Panc1 (cell line): Measurements from ENCODE around the gene PPP2R1B. TPM values are rescaled to one million over a fixed set of nuclear protein-coding genes. Genes with fewer than 3 reads are reported as not detected.

Source experiments
- ATAC-seq: fragments of 200-7000 bp; cut with Tn5 transposase; 2 replicates; pipeline ENCODE4 v1.9.1; 2020; ENCODE audit warnings: mild to moderate bottlenecking, moderate library complexity
- BruUV-seq: library from RNA; stranded (reverse); fragments of 400-500 nt; replicated peaks from 2 replicates; lab custom pipeline; 2021; lab: Mats Ljungman, UMichigan
- CTCF ChIA-PET: fragments of 300-600 bp; sonication (Branson Sonifier 250); formaldehyde crosslinking; loops from one replicate; lab custom pipeline; 2022; ENCODE audit warnings: antibody characterized with exemption; lab: Charles Lee
- POLR2A ChIA-PET: fragments of 300-600 bp; sonication (Branson Sonifier 250); formaldehyde crosslinking; loops from one replicate; lab custom pipeline; 2022; ENCODE audit warnings: antibody characterized with exemption; lab: Charles Lee
- DNase-seq: peaks from one replicate; pipeline ENCODE4 v3.0.0-alpha.2; 2010; ENCODE audit warnings: low read depth, low spot score
- H3K27ac ChIP-seq: 2 replicates; pipeline ENCODE4 v1.5.1; 2011; ENCODE audit warnings: mild to moderate bottlenecking, low read length, inconsistent platforms
- H3K27me3 ChIP-seq: fragments of 200-500 bp; sonication (Bioruptor generic); 2 replicates; pipeline ENCODE4 v1.6.0; 2014; ENCODE audit warnings: low read length, inconsistent platforms; ENCODE audit not compliant: control insufficient read depth, insufficient read depth
- H3K36me3 ChIP-seq: fragments of 200-500 bp; sonication (Bioruptor generic); 2 replicates; pipeline ENCODE4 v1.5.1; 2014; ENCODE audit warnings: inconsistent platforms, mild to moderate bottlenecking, low read length, moderate library complexity; ENCODE audit not compliant: control insufficient read depth, insufficient read depth
- H3K4me1 ChIP-seq: 2 replicates; pipeline ENCODE4 v1.5.1; 2011; ENCODE audit warnings: inconsistent platforms, mild to moderate bottlenecking, low read length, moderate library complexity; ENCODE audit not compliant: control insufficient read depth, insufficient read depth
- H3K4me3 ChIP-seq, 2 experiments: 2 replicates each; pipeline ENCODE4 v1.5.1; 2011 to 2012; ENCODE audit warnings: low read depth in 2 of 2, low read length in 2 of 2, mild to moderate bottlenecking in 2 of 2, inconsistent platforms in 1 of 2, moderate library complexity in 1 of 2
- H3K9me3 ChIP-seq: fragments of 200-500 bp; sonication (Bioruptor generic); 2 replicates; pipeline ENCODE4 v1.5.1; 2014; ENCODE audit warnings: low read depth, mild to moderate bottlenecking, inconsistent platforms, low read length, moderate library complexity; ENCODE audit not compliant: control insufficient read depth, insufficient read depth
- POLR2AphosphoS5 ChIP-seq: IDR thresholded peaks from 2 replicates; pipeline ENCODE4 v1.6.1; 2012; ENCODE audit warnings: mild to moderate bottlenecking, low read depth, low read length, moderate library complexity
- SIN3A ChIP-seq: IDR thresholded peaks from 2 replicates; pipeline ENCODE4 v1.6.1; 2012; ENCODE audit warnings: low read depth, mild to moderate bottlenecking, low read length, moderate library complexity, borderline replicate concordance; ENCODE audit not compliant: insufficient read depth
- TCF7L2 ChIP-seq: IDR thresholded peaks from 2 replicates; pipeline ENCODE4 v1.6.1; 2011; ENCODE audit warnings: mild to moderate bottlenecking, low read depth, low read length, inconsistent platforms
- in situ Hi-C: cut with HindIII; loops from 2 replicates; pipeline ENCODE4 v1.10.0; 2016; ENCODE audit warnings: low sequenced_read_pairs, low pct_unique_long_range_greater_than_20kb
- intact Hi-C: fragments of 100-400 bp; cut with micrococcal nuclease; formaldehyde crosslinking; loops from one replicate; pipeline ENCODE4 v1.10.0; 2022; ENCODE audit not compliant: unreplicated experiment
- total RNA-seq: library from RNA; stranded (reverse); gene quantifications from one replicate; pipeline ENCODE4 v1.2.1, GENCODE V29; 2021; ENCODE audit not compliant: unreplicated experiment
- TF ChIP-seq, protein P1 (sequence below): fragments of 450-650 bp; IDR thresholded peaks from 2 replicates; pipeline ENCODE4 v1.5.1; 2017; ENCODE audit warnings: mild to moderate bottlenecking
- TF ChIP-seq, protein P2 (sequence below), 2 experiments: IDR thresholded peaks; 2 replicates each; pipeline ENCODE4 v1.6.1; 2011 to 2012; ENCODE audit warnings: low read depth in 2 of 2, control low read depth in 1 of 2, low read length in 1 of 2, mild to moderate bottlenecking in 1 of 2, moderate library complexity in 1 of 2; ENCODE audit not compliant: insufficient read depth in 1 of 2

The PPP2R1B gene
- total RNA-seq, 1 experiment from 2014 or later = 57.7 TPM

DNA sequence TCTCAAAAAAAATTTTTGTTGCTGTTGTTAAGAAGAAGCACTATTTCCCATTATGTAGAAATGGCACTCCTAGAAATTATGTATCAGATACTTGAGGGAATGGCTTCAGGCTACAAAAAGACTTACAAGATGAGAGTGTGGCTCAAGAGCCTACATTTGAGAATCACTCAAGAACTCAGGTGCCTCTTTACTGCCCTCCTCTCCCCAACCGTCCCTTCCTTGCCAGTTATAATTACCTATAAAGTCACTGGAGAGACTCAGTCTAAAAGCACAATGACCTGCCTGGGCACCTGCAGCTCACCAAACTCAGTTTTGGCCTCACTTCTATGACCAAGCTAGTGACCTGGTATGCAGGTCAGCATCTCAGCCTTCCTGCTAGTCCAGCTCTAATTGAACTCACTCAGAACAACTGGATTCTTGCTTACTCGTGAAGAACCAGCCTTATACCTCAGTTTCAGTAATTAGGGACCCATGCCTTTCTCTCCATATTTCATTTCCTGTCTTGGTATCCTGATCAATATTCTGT, 41.9 kb upstream of the PPP2R1B start:
- intact Hi-C loops = no loop called here
- H3K4me3 ChIP-seq = no peak overlapping the region
- H3K4me1 ChIP-seq = no peaks in the 10 kb centered on the region
- no peaks in the 10 kb centered on the region for H3K36me3 ChIP-seq
- in situ Hi-C loops = no loop called here
- TF ChIP-seq SIN3A = no peak
- no peaks in the 10 kb centered on the region for H3K9me3 ChIP-seq
- ChIA-PET POLR2A (no interaction called here), CTCF (no interaction called here)
- no peaks in the 10 kb centered on the region for H3K27me3 ChIP-seq
- ATAC-seq = no peak
- no peak overlapping the region for H3K27ac ChIP-seq
- no peak for DNase-seq
- BruUV-seq = no TSS peak

DNA sequence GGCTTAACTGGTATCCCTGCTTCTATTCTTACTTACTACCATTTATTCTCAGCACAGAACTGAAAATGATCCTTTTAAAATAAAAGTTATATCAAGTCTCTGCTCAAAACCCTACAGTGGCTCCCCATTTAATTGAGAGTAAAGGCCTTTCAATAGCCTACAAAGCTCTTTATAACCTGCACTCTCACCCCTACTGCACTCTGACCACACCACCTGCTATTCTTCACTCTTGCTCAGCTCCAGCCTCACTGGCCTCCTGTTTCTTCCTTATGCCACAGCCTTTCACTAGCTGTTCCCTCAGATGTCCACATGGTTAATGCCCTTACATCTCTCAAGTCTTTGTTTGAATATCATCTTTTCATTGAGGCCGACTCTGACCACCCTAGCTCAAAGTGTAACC, 40.9 kb upstream of the PPP2R1B start:
- Histone ChIP-seq H3K4me3 (no peak overlapping the region), H3K27me3 (no peaks in the 10 kb centered on the region), H3K9me3 (no peaks in the 10 kb centered on the region), H3K36me3 (no peaks in the 10 kb centered on the region), H3K4me1 (no peaks in the 10 kb centered on the region), H3K27ac (no peak overlapping the region)
- intact Hi-C loops = no loop called here
- BruUV-seq = no TSS peak
- ATAC-seq (no peak), DNase-seq (no peak)
- ChIA-PET CTCF (no interaction called here), POLR2A (no interaction called here)
- in situ Hi-C loops = no loop called here
- no peak for TF ChIP-seq POLR2AphosphoS5
- TF ChIP-seq, protein P1, sequence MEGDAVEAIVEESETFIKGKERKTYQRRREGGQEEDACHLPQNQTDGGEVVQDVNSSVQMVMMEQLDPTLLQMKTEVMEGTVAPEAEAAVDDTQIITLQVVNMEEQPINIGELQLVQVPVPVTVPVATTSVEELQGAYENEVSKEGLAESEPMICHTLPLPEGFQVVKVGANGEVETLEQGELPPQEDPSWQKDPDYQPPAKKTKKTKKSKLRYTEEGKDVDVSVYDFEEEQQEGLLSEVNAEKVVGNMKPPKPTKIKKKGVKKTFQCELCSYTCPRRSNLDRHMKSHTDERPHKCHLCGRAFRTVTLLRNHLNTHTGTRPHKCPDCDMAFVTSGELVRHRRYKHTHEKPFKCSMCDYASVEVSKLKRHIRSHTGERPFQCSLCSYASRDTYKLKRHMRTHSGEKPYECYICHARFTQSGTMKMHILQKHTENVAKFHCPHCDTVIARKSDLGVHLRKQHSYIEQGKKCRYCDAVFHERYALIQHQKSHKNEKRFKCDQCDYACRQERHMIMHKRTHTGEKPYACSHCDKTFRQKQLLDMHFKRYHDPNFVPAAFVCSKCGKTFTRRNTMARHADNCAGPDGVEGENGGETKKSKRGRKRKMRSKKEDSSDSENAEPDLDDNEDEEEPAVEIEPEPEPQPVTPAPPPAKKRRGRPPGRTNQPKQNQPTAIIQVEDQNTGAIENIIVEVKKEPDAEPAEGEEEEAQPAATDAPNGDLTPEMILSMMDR = no peak
- no peak for TF ChIP-seq SIN3A
- TF ChIP-seq, protein P2, sequence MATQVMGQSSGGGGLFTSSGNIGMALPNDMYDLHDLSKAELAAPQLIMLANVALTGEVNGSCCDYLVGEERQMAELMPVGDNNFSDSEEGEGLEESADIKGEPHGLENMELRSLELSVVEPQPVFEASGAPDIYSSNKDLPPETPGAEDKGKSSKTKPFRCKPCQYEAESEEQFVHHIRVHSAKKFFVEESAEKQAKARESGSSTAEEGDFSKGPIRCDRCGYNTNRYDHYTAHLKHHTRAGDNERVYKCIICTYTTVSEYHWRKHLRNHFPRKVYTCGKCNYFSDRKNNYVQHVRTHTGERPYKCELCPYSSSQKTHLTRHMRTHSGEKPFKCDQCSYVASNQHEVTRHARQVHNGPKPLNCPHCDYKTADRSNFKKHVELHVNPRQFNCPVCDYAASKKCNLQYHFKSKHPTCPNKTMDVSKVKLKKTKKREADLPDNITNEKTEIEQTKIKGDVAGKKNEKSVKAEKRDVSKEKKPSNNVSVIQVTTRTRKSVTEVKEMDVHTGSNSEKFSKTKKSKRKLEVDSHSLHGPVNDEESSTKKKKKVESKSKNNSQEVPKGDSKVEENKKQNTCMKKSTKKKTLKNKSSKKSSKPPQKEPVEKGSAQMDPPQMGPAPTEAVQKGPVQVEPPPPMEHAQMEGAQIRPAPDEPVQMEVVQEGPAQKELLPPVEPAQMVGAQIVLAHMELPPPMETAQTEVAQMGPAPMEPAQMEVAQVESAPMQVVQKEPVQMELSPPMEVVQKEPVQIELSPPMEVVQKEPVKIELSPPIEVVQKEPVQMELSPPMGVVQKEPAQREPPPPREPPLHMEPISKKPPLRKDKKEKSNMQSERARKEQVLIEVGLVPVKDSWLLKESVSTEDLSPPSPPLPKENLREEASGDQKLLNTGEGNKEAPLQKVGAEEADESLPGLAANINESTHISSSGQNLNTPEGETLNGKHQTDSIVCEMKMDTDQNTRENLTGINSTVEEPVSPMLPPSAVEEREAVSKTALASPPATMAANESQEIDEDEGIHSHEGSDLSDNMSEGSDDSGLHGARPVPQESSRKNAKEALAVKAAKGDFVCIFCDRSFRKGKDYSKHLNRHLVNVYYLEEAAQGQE (IDR thresholded peaks at IDR 0.05; ENCODE audit: insufficient read depth in 1 of 2, low read depth in 2 of 2, low read length in 1 of 2) = no peak
- no peak for TF ChIP-seq TCF7L2

GRCh38 chr11:111801135-111801534, 34.9 kb upstream of the PPP2R1B start:
- Histone ChIP-seq H3K4me1 (no peaks in the 10 kb centered on the region), H3K9me3 (no peaks in the 10 kb centered on the region), H3K27ac (no peak overlapping the region), H3K4me3 (no peak overlapping the region), H3K27me3 (no peaks in the 10 kb centered on the region), H3K36me3 (no peaks in the 10 kb centered on the region)
- ATAC-seq (no peak), DNase-seq (no peak)
- ChIA-PET POLR2A (no interaction called here), CTCF (no interaction called here)
- no TSS peak for BruUV-seq
- in situ Hi-C loops (no loop called here), intact Hi-C loops (no loop called here)
- TF ChIP-seq POLR2AphosphoS5 (no peak), TCF7L2 (no peak), SIN3A (no peak)
- TF ChIP-seq, protein P1 = no peak
- TF ChIP-seq, protein P2 (IDR thresholded peaks at IDR 0.05; ENCODE audit: insufficient read depth in 1 of 2, low read depth in 2 of 2, low read length in 1 of 2) = no peak
